Panc1 (cell line): ENCODE data around the gene PIAS1. TPM values are rescaled to one million over a fixed set of nuclear protein-coding genes. Genes with fewer than 3 reads are reported as not detected.

ENCODE experiments used
- ATAC-seq: fragments of 200-7000 bp; cut with Tn5 transposase; 2 replicates; pipeline ENCODE4 v1.9.1; 2020; ENCODE audit warnings: mild to moderate bottlenecking, moderate library complexity
- BruUV-seq: library from RNA; stranded (reverse); fragments of 400-500 nt; replicated peaks from 2 replicates; lab custom pipeline; 2021; lab: Mats Ljungman, UMichigan
- CTCF ChIA-PET: fragments of 300-600 bp; sonication (Branson Sonifier 250); formaldehyde crosslinking; loops from one replicate; lab custom pipeline; 2022; ENCODE audit warnings: antibody characterized with exemption; lab: Charles Lee
- POLR2A ChIA-PET: fragments of 300-600 bp; sonication (Branson Sonifier 250); formaldehyde crosslinking; loops from one replicate; lab custom pipeline; 2022; ENCODE audit warnings: antibody characterized with exemption; lab: Charles Lee
- DNase-seq: peaks from one replicate; pipeline ENCODE4 v3.0.0-alpha.2; 2010; ENCODE audit warnings: low read depth, low spot score
- H3K27ac ChIP-seq: 2 replicates; pipeline ENCODE4 v1.5.1; 2011; ENCODE audit warnings: mild to moderate bottlenecking, low read length, inconsistent platforms
- H3K27me3 ChIP-seq: fragments of 200-500 bp; sonication (Bioruptor generic); 2 replicates; pipeline ENCODE4 v1.6.0; 2014; ENCODE audit warnings: low read length, inconsistent platforms; ENCODE audit not compliant: control insufficient read depth, insufficient read depth
- H3K36me3 ChIP-seq: fragments of 200-500 bp; sonication (Bioruptor generic); 2 replicates; pipeline ENCODE4 v1.5.1; 2014; ENCODE audit warnings: inconsistent platforms, mild to moderate bottlenecking, low read length, moderate library complexity; ENCODE audit not compliant: control insufficient read depth, insufficient read depth
- H3K4me1 ChIP-seq: 2 replicates; pipeline ENCODE4 v1.5.1; 2011; ENCODE audit warnings: inconsistent platforms, mild to moderate bottlenecking, low read length, moderate library complexity; ENCODE audit not compliant: control insufficient read depth, insufficient read depth
- H3K4me3 ChIP-seq, 2 experiments: 2 replicates each; pipeline ENCODE4 v1.5.1; 2011 to 2012; ENCODE audit warnings: low read depth in 2 of 2, low read length in 2 of 2, mild to moderate bottlenecking in 2 of 2, inconsistent platforms in 1 of 2, moderate library complexity in 1 of 2
- H3K9me3 ChIP-seq: fragments of 200-500 bp; sonication (Bioruptor generic); 2 replicates; pipeline ENCODE4 v1.5.1; 2014; ENCODE audit warnings: low read depth, mild to moderate bottlenecking, inconsistent platforms, low read length, moderate library complexity; ENCODE audit not compliant: control insufficient read depth, insufficient read depth
- CTCF ChIP-seq: fragments of 450-650 bp; IDR thresholded peaks from 2 replicates; pipeline ENCODE4 v1.5.1; 2017; ENCODE audit warnings: mild to moderate bottlenecking
- POLR2AphosphoS5 ChIP-seq: IDR thresholded peaks from 2 replicates; pipeline ENCODE4 v1.6.1; 2012; ENCODE audit warnings: mild to moderate bottlenecking, low read depth, low read length, moderate library complexity
- SIN3A ChIP-seq: IDR thresholded peaks from 2 replicates; pipeline ENCODE4 v1.6.1; 2012; ENCODE audit warnings: low read depth, mild to moderate bottlenecking, low read length, moderate library complexity, borderline replicate concordance; ENCODE audit not compliant: insufficient read depth
- TCF7L2 ChIP-seq: IDR thresholded peaks from 2 replicates; pipeline ENCODE4 v1.6.1; 2011; ENCODE audit warnings: mild to moderate bottlenecking, low read depth, low read length, inconsistent platforms
- in situ Hi-C: cut with HindIII; loops from 2 replicates; pipeline ENCODE4 v1.10.0; 2016; ENCODE audit warnings: low sequenced_read_pairs, low pct_unique_long_range_greater_than_20kb
- intact Hi-C: fragments of 100-400 bp; cut with micrococcal nuclease; formaldehyde crosslinking; loops from one replicate; pipeline ENCODE4 v1.10.0; 2022; ENCODE audit not compliant: unreplicated experiment
- total RNA-seq: library from RNA; stranded (reverse); gene quantifications from one replicate; pipeline ENCODE4 v1.2.1, GENCODE V29; 2021; ENCODE audit not compliant: unreplicated experiment
- TF ChIP-seq, protein P1 (sequence below), 2 experiments: IDR thresholded peaks; 2 replicates each; pipeline ENCODE4 v1.6.1; 2011 to 2012; ENCODE audit warnings: low read depth in 2 of 2, control low read depth in 1 of 2, low read length in 1 of 2, mild to moderate bottlenecking in 1 of 2, moderate library complexity in 1 of 2; ENCODE audit not compliant: insufficient read depth in 1 of 2

The PIAS1 gene
- total RNA-seq, 1 experiment from 2014 or later = 44.5 TPM

DNA sequence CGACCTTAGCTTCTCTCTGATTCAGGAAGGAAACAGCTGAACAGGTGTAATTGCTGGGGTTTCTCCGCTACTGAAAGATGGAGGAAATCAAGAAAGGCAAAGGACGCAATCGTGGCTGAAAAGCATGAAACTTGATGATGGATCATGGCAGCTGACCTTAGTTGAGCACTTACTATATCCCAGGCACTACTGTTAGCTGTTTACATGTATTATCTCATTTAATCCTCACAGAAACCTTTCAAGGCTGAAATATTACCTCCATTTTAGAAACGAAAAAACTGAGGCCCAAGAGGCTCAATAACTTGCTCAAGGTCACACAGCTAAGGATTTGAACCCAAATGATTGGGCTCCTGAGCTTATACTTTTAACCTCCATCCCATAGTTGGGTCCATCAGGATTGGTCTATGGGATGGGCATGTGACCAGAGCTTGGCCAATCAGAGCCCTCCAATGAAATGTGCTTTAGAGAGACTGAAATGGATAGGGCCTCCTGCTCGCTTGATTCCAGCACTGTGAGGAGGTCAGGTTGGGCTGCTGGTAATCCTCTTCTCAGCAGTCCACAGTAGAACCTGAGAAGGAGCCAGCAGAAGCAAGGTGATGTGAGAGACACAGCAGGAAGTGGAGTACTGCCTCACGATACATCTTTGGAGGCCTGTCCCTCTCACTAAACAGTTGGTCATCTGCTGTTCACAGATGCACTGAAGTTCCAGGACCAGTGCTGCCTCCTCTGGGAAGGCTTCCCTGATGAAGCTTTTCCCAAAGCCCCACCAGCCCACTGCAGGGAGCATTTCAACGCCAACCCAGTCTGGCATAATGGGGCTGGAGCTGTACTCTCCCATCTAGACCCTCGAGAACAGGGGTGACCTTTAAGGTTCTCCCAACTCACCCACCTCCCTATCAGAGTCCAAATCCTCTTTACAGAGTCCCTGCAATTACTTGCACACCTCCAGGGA, 165.0 kb downstream of the PIAS1 start:
- ATAC-seq (peak; percentile 47), DNase-seq (no peak)
- Histone ChIP-seq H3K36me3 (no peaks in the 10 kb centered on the region), H3K27me3 (no peaks in the 10 kb centered on the region), H3K4me1 (no peaks in the 10 kb centered on the region), H3K9me3 (no peaks in the 10 kb centered on the region), H3K4me3 (no peak overlapping the region), H3K27ac (no peak overlapping the region)
- intact Hi-C loops (no loop called here), in situ Hi-C loops (no loop called here)
- no TSS peak for BruUV-seq
- POLR2A ChIA-PET = interaction anchor here (0.5 kb wide), 1 partner anchor 1039 kb away, joined by 3 read pairs; no protein-coding TSS in a partner anchor
- CTCF ChIA-PET = interaction anchor here (0.6 kb wide), 1 partner anchor 144 kb away, joined by 9 read pairs; no protein-coding TSS in a partner anchor
- no peak for TF ChIP-seq SIN3A
- TF ChIP-seq, protein P1, sequence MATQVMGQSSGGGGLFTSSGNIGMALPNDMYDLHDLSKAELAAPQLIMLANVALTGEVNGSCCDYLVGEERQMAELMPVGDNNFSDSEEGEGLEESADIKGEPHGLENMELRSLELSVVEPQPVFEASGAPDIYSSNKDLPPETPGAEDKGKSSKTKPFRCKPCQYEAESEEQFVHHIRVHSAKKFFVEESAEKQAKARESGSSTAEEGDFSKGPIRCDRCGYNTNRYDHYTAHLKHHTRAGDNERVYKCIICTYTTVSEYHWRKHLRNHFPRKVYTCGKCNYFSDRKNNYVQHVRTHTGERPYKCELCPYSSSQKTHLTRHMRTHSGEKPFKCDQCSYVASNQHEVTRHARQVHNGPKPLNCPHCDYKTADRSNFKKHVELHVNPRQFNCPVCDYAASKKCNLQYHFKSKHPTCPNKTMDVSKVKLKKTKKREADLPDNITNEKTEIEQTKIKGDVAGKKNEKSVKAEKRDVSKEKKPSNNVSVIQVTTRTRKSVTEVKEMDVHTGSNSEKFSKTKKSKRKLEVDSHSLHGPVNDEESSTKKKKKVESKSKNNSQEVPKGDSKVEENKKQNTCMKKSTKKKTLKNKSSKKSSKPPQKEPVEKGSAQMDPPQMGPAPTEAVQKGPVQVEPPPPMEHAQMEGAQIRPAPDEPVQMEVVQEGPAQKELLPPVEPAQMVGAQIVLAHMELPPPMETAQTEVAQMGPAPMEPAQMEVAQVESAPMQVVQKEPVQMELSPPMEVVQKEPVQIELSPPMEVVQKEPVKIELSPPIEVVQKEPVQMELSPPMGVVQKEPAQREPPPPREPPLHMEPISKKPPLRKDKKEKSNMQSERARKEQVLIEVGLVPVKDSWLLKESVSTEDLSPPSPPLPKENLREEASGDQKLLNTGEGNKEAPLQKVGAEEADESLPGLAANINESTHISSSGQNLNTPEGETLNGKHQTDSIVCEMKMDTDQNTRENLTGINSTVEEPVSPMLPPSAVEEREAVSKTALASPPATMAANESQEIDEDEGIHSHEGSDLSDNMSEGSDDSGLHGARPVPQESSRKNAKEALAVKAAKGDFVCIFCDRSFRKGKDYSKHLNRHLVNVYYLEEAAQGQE (IDR thresholded peaks at IDR 0.05; ENCODE audit: insufficient read depth in 1 of 2, low read depth in 2 of 2, low read length in 1 of 2) = no peak
- TF ChIP-seq TCF7L2 = no peak
- TF ChIP-seq CTCF = no peak
- TF ChIP-seq POLR2AphosphoS5 = no peak

DNA sequence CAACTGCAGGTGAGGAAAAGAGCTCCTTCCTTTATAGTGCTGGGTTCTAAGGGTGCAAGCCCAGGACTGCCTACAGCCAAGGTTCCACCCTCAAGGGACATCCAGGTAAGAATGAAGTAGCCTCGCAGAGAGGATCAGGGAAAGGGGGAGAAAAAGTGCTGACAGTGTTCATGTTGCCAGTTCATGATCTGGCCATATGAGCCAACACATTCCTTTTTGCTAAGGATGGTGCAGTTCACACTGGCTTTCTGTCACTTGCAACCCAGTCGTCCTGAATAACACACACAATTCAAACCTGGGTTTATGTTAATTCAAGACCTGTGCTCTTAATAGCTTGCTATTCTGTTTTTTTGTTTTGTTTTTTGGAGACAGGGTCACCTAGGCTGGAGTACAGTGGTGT, 166.4 kb downstream of the PIAS1 start:
- DNase-seq (no peak), ATAC-seq (no peak)
- no peaks in the 10 kb centered on the region for H3K4me1 ChIP-seq
- ChIA-PET CTCF (interaction anchor here (0.6 kb wide), 1 partner anchor 120 kb away, joined by 3 read pairs; no protein-coding TSS in a partner anchor), POLR2A (interaction anchor here (0.6 kb wide), 2 partner anchors 76 to 178 kb away, joined by 3 to 5 read pairs; no protein-coding TSS in a partner anchor)
- H3K27me3 ChIP-seq = no peaks in the 10 kb centered on the region
- no peaks in the 10 kb centered on the region for H3K36me3 ChIP-seq
- H3K9me3 ChIP-seq = no peaks in the 10 kb centered on the region
- intact Hi-C loops (no loop called here), in situ Hi-C loops (no loop called here)
- TF ChIP-seq CTCF (no peak), SIN3A (no peak), POLR2AphosphoS5 (no peak), TCF7L2 (no peak)
- TF ChIP-seq, protein P1 (IDR thresholded peaks at IDR 0.05; ENCODE audit: insufficient read depth in 1 of 2, low read depth in 2 of 2, low read length in 1 of 2) = no peak
- H3K4me3 ChIP-seq = no peak overlapping the region
- H3K27ac ChIP-seq = no peak overlapping the region
- no TSS peak for BruUV-seq
